GM23248 (cell line): ENCODE data around the gene ERH.

ENCODE experiments used
- EZH2 ChIP-seq: fragments of 200-600 bp; sonication (generic); IDR thresholded peaks from 2 replicates; pipeline ENCODE4 v1.6.1; 2018; ENCODE audit warnings: antibody characterized with exemption, mild to moderate bottlenecking; ENCODE audit not compliant: insufficient read depth, poor library complexity, severe bottlenecking
- EZH2phosphoT487 ChIP-seq: fragments of 200-600 bp; sonication (generic); IDR thresholded peaks from 2 replicates; pipeline ENCODE4 v1.6.1; 2018; ENCODE audit warnings: antibody characterized with exemption, moderate library complexity, mild to moderate bottlenecking, low read depth; ENCODE audit not compliant: insufficient read depth

DNA sequence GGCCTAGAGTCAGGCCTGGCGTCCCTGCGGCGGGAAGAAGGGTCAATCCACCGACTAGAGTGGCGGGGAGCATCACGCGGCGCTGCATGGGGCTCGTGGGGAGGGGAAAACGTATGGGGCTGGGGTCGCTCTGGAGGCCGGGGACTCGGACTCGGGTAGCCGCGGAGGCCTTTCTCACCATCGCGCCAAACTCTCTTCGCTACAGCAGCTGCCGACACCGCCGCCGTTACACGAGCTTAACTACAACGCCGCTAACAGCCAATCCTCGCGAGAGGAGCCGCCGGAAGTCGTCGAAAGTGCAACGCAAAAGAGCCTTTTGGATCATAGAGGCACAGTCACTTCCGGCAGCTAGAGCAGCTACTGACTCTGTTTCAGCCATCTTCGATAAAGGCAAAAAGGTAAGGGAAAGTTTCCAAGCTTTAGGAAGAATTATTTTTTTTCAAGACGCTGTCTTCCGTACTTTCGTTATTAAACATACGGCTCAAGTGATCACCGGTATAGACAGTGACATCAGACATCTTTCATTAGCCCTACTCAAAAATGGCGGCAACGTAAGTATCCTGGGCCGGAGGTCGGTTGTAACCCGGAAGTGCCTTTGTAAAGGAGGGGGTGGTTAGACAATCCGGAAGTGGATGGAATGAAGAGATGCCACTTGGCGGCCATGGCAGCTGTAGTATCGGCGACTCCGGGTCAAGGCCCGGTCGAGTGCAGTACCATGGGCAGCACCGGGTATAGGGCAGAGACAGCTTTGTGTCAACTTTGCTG, at the start of gene ERH, which contains the start of gene SLC39A9:
- TF ChIP-seq EZH2 (no peak), EZH2phosphoT487 (no peak)
